RWPE1 (cell line): ENCODE results near the gene MPI.

ENCODE experiments used
- CTCF ChIA-PET: fragments of 350-600 bp; sonication (Branson Sonifier 250); formaldehyde crosslinking; extraction: SDS; loops from one replicate; lab custom pipeline; 2021; lab: Yijun Ruan, JAX
- POLR2A ChIA-PET: fragments of 400-600 bp; formaldehyde crosslinking; extraction: SDS; loops from one replicate; lab custom pipeline; 2020; ENCODE audit warnings: antibody characterized with exemption; ENCODE audit not compliant: low non-redundant PET; lab: Yijun Ruan, JAX
- DNase-seq: peaks from one replicate; pipeline ENCODE4 v3.0.0; 2012; ENCODE audit warnings: low spot score
- H3K27ac ChIP-seq: fragments of 450-650 bp; 2 replicates; pipeline ENCODE4 v1.5.1; 2017
- TF ChIP-seq, protein P1 (sequence below): fragments of 450-650 bp; conservative IDR thresholded peaks from 2 replicates; pipeline ENCODE4 v1.5.1; 2017; ENCODE audit warnings: low read depth, mild to moderate bottlenecking

MPI gene

DNA sequence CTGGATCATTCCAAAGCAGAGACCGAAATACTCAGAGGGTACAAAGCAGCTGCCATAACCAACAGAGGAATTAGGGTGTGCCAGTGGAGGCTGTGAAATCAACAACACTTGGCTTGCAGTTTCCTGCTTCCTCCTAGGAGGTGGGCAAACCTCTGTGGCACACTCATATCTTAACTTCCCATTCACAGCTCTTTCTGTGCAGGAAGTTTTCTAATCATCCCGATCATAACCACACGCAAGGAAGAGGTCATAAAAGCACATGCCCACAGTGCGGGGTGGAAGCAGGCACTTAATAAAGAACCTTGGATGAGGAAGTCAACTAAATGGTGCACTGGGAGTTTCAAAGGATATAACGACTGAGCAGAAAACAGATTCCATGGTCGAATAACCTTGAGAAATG lies 21.8 kb upstream of the MPI start:
- ChIA-PET POLR2A (no interaction called here), CTCF (no interaction called here)
- TF ChIP-seq, protein P1, sequence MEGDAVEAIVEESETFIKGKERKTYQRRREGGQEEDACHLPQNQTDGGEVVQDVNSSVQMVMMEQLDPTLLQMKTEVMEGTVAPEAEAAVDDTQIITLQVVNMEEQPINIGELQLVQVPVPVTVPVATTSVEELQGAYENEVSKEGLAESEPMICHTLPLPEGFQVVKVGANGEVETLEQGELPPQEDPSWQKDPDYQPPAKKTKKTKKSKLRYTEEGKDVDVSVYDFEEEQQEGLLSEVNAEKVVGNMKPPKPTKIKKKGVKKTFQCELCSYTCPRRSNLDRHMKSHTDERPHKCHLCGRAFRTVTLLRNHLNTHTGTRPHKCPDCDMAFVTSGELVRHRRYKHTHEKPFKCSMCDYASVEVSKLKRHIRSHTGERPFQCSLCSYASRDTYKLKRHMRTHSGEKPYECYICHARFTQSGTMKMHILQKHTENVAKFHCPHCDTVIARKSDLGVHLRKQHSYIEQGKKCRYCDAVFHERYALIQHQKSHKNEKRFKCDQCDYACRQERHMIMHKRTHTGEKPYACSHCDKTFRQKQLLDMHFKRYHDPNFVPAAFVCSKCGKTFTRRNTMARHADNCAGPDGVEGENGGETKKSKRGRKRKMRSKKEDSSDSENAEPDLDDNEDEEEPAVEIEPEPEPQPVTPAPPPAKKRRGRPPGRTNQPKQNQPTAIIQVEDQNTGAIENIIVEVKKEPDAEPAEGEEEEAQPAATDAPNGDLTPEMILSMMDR, result no peak
- no peak overlapping the region; the same call in 1 of the 2 replicates for H3K27ac ChIP-seq
- DNase-seq, result no peak

DNA sequence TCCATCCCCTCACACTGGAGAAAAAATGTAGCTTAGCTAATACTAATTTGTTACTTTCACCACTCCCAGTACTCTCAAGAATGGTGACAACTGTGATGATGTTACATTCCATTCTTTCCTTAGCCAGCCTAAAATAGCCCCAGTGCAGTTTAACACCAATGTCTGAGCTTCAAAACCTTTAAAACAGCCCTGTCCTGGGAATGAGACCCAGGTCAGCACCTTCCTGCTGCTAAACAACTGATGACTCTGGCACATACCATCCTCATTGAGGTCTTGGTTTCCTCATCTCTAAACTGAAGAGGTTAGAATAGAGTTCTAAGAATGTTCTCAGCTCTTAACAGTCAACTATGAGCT lies 20.5 kb upstream of the MPI start:
- POLR2A ChIA-PET, result no interaction called here
- peak overlapping the region; percentile 62; the same call in 1 of the 2 replicates for H3K27ac ChIP-seq
- no peak for DNase-seq
- CTCF ChIA-PET, result interaction anchor here (0.7 kb wide), 1 partner anchor 26 kb away, joined by 6 read pairs; the partner anchor contains the start of gene ULK3
- TF ChIP-seq, protein P1, result no peak

DNA sequence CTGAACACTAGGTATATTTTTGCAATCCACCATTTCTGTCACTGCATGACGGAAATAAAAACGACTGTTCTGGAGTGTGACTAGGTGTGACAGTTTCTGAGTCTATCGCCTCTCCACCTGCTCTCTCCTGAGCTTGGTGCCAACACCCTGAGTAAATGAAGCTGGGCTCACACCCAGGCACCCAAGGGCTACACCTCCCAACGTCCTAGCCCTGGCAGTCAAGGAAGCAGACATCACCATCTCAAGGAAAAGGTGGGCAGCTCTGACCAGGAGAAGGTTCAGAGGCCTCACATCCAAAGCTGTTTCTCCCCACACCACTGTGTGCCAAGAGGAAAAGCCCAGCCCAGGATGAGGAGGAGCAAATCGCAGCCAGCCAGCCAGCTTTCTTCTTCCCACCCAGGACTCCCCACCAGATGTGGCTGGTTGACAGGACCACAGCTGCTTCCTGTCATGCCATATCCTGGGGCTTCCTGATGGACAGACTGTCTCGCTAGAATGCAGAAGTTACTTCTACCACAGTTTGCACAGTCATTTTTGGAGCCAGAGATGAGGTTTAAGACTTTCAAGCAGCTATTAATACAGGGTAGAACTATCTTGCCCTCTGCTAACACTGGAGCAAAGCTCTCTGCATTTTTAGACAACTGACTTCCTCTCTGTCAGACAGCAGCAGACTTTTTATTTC lies 20.0 kb upstream of the MPI start:
- TF ChIP-seq, protein P1, result no peak
- no peak for DNase-seq
- CTCF ChIA-PET, result interaction anchor here (0.7 to 1.6 kb wide), 3 partner anchors 26 to 34 kb away, joined by 3 to 7 read pairs (median 6); partner anchors contain the start of gene ULK3
- peak overlapping the region; percentile 62 for H3K27ac ChIP-seq
- POLR2A ChIA-PET, result interaction anchor here (0.6 kb wide), 1 partner anchor 65 kb away, joined by 3 read pairs; no protein-coding TSS in a partner anchor

DNA sequence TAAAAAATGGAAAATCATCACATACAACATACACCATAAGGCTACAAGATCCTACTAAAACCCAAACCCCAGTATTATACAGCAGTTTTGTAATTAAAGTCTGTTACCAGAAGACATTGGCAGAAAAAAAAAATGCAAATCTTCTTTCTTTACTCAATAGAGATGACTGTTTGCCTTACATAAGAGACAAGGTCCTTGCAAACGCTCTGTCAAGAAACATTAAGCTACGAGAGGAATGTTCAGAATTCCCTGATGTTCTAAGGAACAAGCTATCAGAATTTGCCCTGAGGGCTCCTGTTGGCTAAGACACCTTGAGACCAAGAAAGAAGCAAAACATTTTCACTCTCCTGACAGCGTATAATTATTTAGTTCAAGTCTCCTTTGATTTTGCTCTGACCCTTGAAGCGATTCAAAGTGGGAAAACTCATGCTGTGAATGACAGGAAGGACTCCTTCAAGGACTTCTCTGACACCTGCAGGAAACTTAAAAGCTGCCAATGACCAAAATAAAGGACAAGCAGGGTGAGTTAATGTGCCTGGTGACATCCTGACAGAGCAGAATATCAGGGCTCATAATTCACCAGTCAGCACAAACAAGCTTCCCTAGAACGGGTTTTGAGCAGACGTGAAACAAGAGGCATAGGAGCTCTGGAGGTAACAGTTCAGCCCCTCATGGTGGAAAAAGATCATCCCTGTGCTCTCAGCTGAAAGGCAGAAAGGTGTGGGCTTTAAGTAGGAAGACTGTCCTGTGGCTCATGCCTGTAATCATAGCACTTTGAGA lies 19.2 kb upstream of the MPI start:
- DNase-seq, result peak; percentile 48
- TF ChIP-seq, protein P1, result no peak
- peak overlapping the region; percentile 53 for H3K27ac ChIP-seq
- POLR2A ChIA-PET, result interaction anchor here (0.5 to 1.0 kb wide), 5 partner anchors 26 to 436 kb away, joined by 3 to 6 read pairs (median 4); no protein-coding TSS in a partner anchor
- CTCF ChIA-PET, result interaction anchor here (0.8 to 1.6 kb wide), 2 partner anchors 31 to 35 kb away, joined by 3 to 7 read pairs; no protein-coding TSS in a partner anchor

DNA sequence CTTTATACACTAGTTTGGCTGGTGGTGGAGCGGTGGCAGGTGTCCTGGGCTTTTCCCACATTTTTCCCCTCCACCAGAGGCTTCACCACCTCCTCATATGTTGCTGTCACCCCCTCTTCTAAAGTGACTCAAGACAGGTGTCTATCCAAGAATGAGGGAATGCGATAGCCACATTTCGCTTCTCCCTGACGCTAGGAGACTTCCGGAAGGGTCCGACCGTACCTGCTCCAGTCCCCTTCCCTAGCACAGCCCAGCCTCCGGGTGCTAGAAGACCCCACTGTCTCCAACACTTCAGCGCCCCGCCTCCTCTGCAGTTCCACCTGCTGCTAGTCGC lies 17.2 kb upstream of the MPI start:
- ChIA-PET CTCF (no interaction called here), POLR2A (no interaction called here)
- peak overlapping the region; percentile 77 for H3K27ac ChIP-seq

More for the DNA sequence above, 17.2 kb upstream of the MPI start:
- TF ChIP-seq, protein P1, result no peak
- DNase-seq, result no peak
